Gastrocnemius medialis (tissue), 4 donors: ENCODE measurements around the gene STIM1.

Experiments
- CTCF ChIP-seq, 5 experiments: fragments of 450-650 bp in 3 of 5; fragments of 200-600 bp in 2 of 5; sonication (generic) in 2 of 5; IDR thresholded peaks in 4 of 5; conservative IDR thresholded peaks in 1 of 5; 1 replicate in 4 of 5; 2 replicates in 1 of 5; pipeline ENCODE4 v1.5.1; 2016 to 2019; ENCODE audit warnings: antibody characterized with exemption in 5 of 5, mild to moderate bottlenecking in 3 of 5, moderate library complexity in 3 of 5
- POLR2A ChIP-seq, 2 donors: fragments of 450-650 bp; IDR thresholded peaks; one replicate each; pipeline ENCODE4 v1.6.1; 2017; ENCODE audit warnings: antibody characterized with exemption in 2 of 2, mild to moderate bottlenecking in 2 of 2, moderate library complexity in 2 of 2

- no peak for TF ChIP-seq CTCF (IDR thresholded peaks at IDR 0.05 in 4 of 5, conservative IDR thresholded peaks at IDR 0.05 in 1 of 5)
- no peak for TF ChIP-seq POLR2A (IDR thresholded peaks at IDR 0.05)
Observed at GRCh38 chr11:3838504-3838903, 17.0 kb upstream of the STIM1 start.
